MM.1S (cell line): ENCODE results near the gene BUD23.
A peak's percentile ranks its signal among the peaks of the same experiment; 100 is the strongest.

Source experiments
- DNase-seq: peaks from one replicate; pipeline ENCODE4 v3.0.0-alpha.2; 2015
- H2AFZ ChIP-seq: fragments of 300-600 bp; sonication (generic); 2 replicates; pipeline ENCODE4 v1.6.0; 2016; ENCODE audit warnings: antibody characterized with exemption, low read length
- H3F3A ChIP-seq: fragments of 300-600 bp; sonication (generic); 2 replicates; pipeline ENCODE4 v1.6.1; 2016; ENCODE audit warnings: mild to moderate bottlenecking, antibody characterized with exemption, low read length, moderate library complexity, mixed read lengths; ENCODE audit not compliant: insufficient read depth
- H3K27ac ChIP-seq: fragments of 300-600 bp; sonication (generic); 2 replicates; pipeline ENCODE4 v1.5.1; 2016; ENCODE audit warnings: mild to moderate bottlenecking, low read length
- H3K27me3 ChIP-seq: fragments of 300-600 bp; sonication (generic); replicated peaks from 2 replicates; pipeline ENCODE4 v1.6.0; 2016; ENCODE audit warnings: low read length; ENCODE audit not compliant: insufficient read depth
- H3K36me3 ChIP-seq: fragments of 300-600 bp; sonication (generic); replicated peaks from 2 replicates; pipeline ENCODE4 v1.6.1; 2016; ENCODE audit warnings: mild to moderate bottlenecking, low read length, mixed read lengths; ENCODE audit not compliant: insufficient read depth
- H3K4me1 ChIP-seq: fragments of 300-600 bp; sonication (generic); 2 replicates; pipeline ENCODE4 v1.6.1; 2016; ENCODE audit warnings: low read length, mixed read lengths
- H3K4me2 ChIP-seq: fragments of 300-600 bp; sonication (generic); 2 replicates; pipeline ENCODE4 v1.6.0; 2016; ENCODE audit warnings: low read depth, low read length
- H3K4me3 ChIP-seq: fragments of 300-600 bp; sonication (generic); 2 replicates; pipeline ENCODE4 v1.5.1; 2016; ENCODE audit warnings: low read length, mixed read lengths
- H3K79me2 ChIP-seq: fragments of 300-600 bp; sonication (generic); 2 replicates; pipeline ENCODE4 v1.6.1; 2016; ENCODE audit warnings: mixed run types, low read length, mixed read lengths
- H3K9ac ChIP-seq: fragments of 300-600 bp; sonication (generic); 2 replicates; pipeline ENCODE4 v1.6.1; 2016; ENCODE audit warnings: low read length, mixed read lengths
- H3K9me2 ChIP-seq: fragments of 300-600 bp; sonication (generic); replicated peaks from 2 replicates; pipeline ENCODE4 v1.6.1; 2016; ENCODE audit warnings: mild to moderate bottlenecking, low read length, mixed read lengths; ENCODE audit not compliant: insufficient read depth
- H3K9me3 ChIP-seq: fragments of 300-600 bp; sonication (generic); replicated peaks from 2 replicates; pipeline ENCODE4 v1.6.1; 2016; ENCODE audit warnings: mild to moderate bottlenecking, low read length, mixed read lengths; ENCODE audit not compliant: insufficient read depth
- H4K20me1 ChIP-seq: fragments of 300-600 bp; sonication (generic); 2 replicates; pipeline ENCODE4 v1.6.1; 2016; ENCODE audit warnings: mild to moderate bottlenecking, low read length, moderate library complexity, mixed read lengths; ENCODE audit not compliant: insufficient read depth
- CTCF ChIP-seq: fragments of 300-600 bp; sonication (generic); IDR thresholded peaks from 2 replicates; pipeline ENCODE4 v1.5.1; 2016; ENCODE audit warnings: antibody characterized with exemption, low read length, mixed read lengths
- EZH2 ChIP-seq: fragments of 300-600 bp; sonication (generic); optimal IDR thresholded peaks from 2 replicates; pipeline ENCODE3; 2017; ENCODE audit warnings: low read depth, mild to moderate bottlenecking, antibody characterized with exemption, low read length, mixed read lengths
- EZH2phosphoT487 ChIP-seq: fragments of 300-600 bp; sonication (generic); IDR thresholded peaks from 2 replicates; pipeline ENCODE4 v1.6.1; 2018; ENCODE audit warnings: antibody characterized with exemption, low read length

BUD23 gene

GRCh38 chr7:73741600-73741999, 58.2 kb downstream of the BUD23 start:
- H3K9me3 ChIP-seq, result no peaks in the 10 kb centered on the region
- no peaks in the 10 kb centered on the region for H3K36me3 ChIP-seq
- peaks cover 26% of the 10 kb centered on the region for H3K79me2 ChIP-seq
- no peak overlapping the region for H3K9ac ChIP-seq
- H3K4me3 ChIP-seq, result no peak overlapping the region
- no peak overlapping the region for H3K4me2 ChIP-seq
- H4K20me1 ChIP-seq, result 0 out of 2 replicates have a peak, but pooled peaks cover 5% of the 10 kb centered on the region
- H3K27me3 ChIP-seq, result no peaks in the 10 kb centered on the region
- H2AFZ ChIP-seq, result no peak overlapping the region
- H3K9me2 ChIP-seq, result no peaks in the 10 kb centered on the region
- no peak overlapping the region for H3K27ac ChIP-seq
- H3K4me1 ChIP-seq, result peaks cover 28% of the 10 kb centered on the region
- TF ChIP-seq EZH2phosphoT487 (no peak), CTCF (no peak), EZH2 (no peak)
- no peak for DNase-seq
- H3F3A ChIP-seq, result peaks cover 11% of the 10 kb centered on the region

- H3K36me3 ChIP-seq, result no peaks in the 10 kb centered on the region
- peak overlapping the region; percentile 56; the same call in 1 of the 2 replicates for H3K4me3 ChIP-seq
- H3K9ac ChIP-seq, result peak overlapping the region; percentile 69
- H2AFZ ChIP-seq, result peak overlapping the region; percentile 79
- H3K9me3 ChIP-seq, result no peaks in the 10 kb centered on the region
- peaks cover 18% of the 10 kb centered on the region for H3K79me2 ChIP-seq
- peak overlapping the region; percentile 90 for H3K4me2 ChIP-seq
- peak overlapping the region; percentile 69; the same call in 1 of the 2 replicates for H3K27ac ChIP-seq
- H3K9me2 ChIP-seq, result no peaks in the 10 kb centered on the region
- TF ChIP-seq EZH2phosphoT487 (no peak), CTCF (no peak), EZH2 (no peak)
- peaks cover 27% of the 10 kb centered on the region for H3K4me1 ChIP-seq
- peaks cover 11% of the 10 kb centered on the region for H3F3A ChIP-seq
- no peaks in the 10 kb centered on the region for H3K27me3 ChIP-seq
- no peak for DNase-seq
- H4K20me1 ChIP-seq, result 0 out of 2 replicates have a peak, but pooled peaks cover 5% of the 10 kb centered on the region
Observed at GRCh38 chr7:73742338-73742752, 58.9 kb downstream of the BUD23 start.

GRCh38 chr7:73742753-73743641, 59.6 kb downstream of the BUD23 start:
- Histone ChIP-seq H3K4me2 (peak overlapping the region; percentile 90), H3F3A (peaks cover 11% of the 10 kb centered on the region), H3K27me3 (no peaks in the 10 kb centered on the region), H3K79me2 (peaks cover 12% of the 10 kb centered on the region), H3K4me3 (peak overlapping the region; percentile 56), H2AFZ (peak overlapping the region; percentile 79), H4K20me1 (no peaks in the 10 kb centered on the region), H3K4me1 (peaks cover 21% of the 10 kb centered on the region), H3K9me3 (no peaks in the 10 kb centered on the region), H3K27ac (peak overlapping the region; percentile 69), H3K36me3 (no peaks in the 10 kb centered on the region), H3K9ac (peak overlapping the region; percentile 82), H3K9me2 (no peaks in the 10 kb centered on the region)
- peak; percentile 97 for DNase-seq
- TF ChIP-seq EZH2 (no peak), EZH2phosphoT487 (no peak), CTCF (no peak)
